HepG2 (cell line): Measurements from ENCODE around the gene LMCD1. TPM values are rescaled to one million over a fixed set of nuclear protein-coding genes. Genes with fewer than 3 reads are reported as not detected.

Experiments used
- ATAC-seq: fragments of 200-7000 bp; cut with Tn5 transposase; 3 replicates; pipeline ENCODE4 v1.9.1; 2020; ENCODE audit warnings: mild to moderate bottlenecking, moderate library complexity
- BruUV-seq: library from RNA; stranded (reverse); fragments of 400-500 nt; replicated peaks from 2 replicates; lab custom pipeline; 2021; lab: Mats Ljungman, UMichigan
- CTCF ChIA-PET: fragments of 300-600 bp; formaldehyde crosslinking; extraction: SDS; loops from one replicate; lab custom pipeline; 2021; ENCODE audit warnings: low total read pairs, inconsistent platforms, low intra/inter-chr PET ratio; lab: Yijun Ruan, JAX
- POLR2A ChIA-PET: fragments of 350-600 bp; sonication (Branson Sonifier 250); formaldehyde crosslinking; loops from one replicate; lab custom pipeline; 2020; ENCODE audit warnings: antibody characterized with exemption, inconsistent platforms; lab: Yijun Ruan, JAX
- DNase-seq: peaks from one replicate; pipeline ENCODE4 v3.0.0-alpha.2; 2015; ENCODE audit warnings: low spot score
- FAIRE-seq: peaks from 3 replicates; lab custom pipeline; 2011; peaks lifted over from hg19 to GRCh38; lab: Jason Lieb, UNC
- H2AFZ ChIP-seq: one replicate; pipeline ENCODE4 v1.6.1; 2011; ENCODE audit warnings: low read length, inconsistent platforms
- H3K27ac ChIP-seq: fragments of 300-600 bp; 3 replicates; pipeline ENCODE4 v1.8.0; 2011; ENCODE audit warnings: mixed run types, mild to moderate bottlenecking, mixed read lengths, low read length, inconsistent platforms; ENCODE audit not compliant: insufficient read depth; ENCODE audit errors: extremely low read length
- H3K27me3 ChIP-seq, 2 experiments: fragments of 200-600 bp in 1 of 2; 2 replicates in 1 of 2; 3 replicates in 1 of 2; pipeline versions ENCODE4 v1.6.0 to v1.8.0; 2011; ENCODE audit warnings: low read length in 2 of 2, mild to moderate bottlenecking in 2 of 2, moderate library complexity in 2 of 2, inconsistent platforms in 1 of 2; ENCODE audit not compliant: insufficient read depth in 2 of 2, control insufficient read depth in 1 of 2
- H3K36me3 ChIP-seq, 2 experiments: fragments of 200-600 bp in 1 of 2; replicated peaks in 1 of 2; 2 replicates in 1 of 2; 3 replicates in 1 of 2; pipeline versions ENCODE4 v1.5.1 to v1.8.0; 2011; ENCODE audit warnings: low read length in 2 of 2, inconsistent platforms in 1 of 2; ENCODE audit not compliant: insufficient read depth in 2 of 2, control insufficient read depth in 1 of 2
- H3K4me1 ChIP-seq: 2 replicates; pipeline ENCODE4 v1.5.1; 2012; ENCODE audit warnings: low read length, inconsistent platforms; ENCODE audit not compliant: insufficient read depth
- H3K4me2 ChIP-seq: 2 replicates; pipeline ENCODE4 v1.6.0; 2011; ENCODE audit warnings: low read depth, low read length, inconsistent platforms
- H3K4me3 ChIP-seq, 3 experiments: fragments of 200-600 bp in 1 of 3; sonication (generic), shearing (Covaris generic) in 1 of 3; replicated peaks in 1 of 3; 2 replicates each; pipeline ENCODE4 v1.5.1; 2011 to 2016; ENCODE audit warnings: low read length in 3 of 3, inconsistent platforms in 2 of 3, low read depth in 2 of 3, mild to moderate bottlenecking in 2 of 3, control low read depth in 1 of 3, mixed read lengths in 1 of 3; ENCODE audit not compliant: insufficient read depth in 1 of 3
- H3K79me2 ChIP-seq: one replicate; pipeline ENCODE4 v1.6.1; 2011; ENCODE audit warnings: low read length, inconsistent platforms; ENCODE audit not compliant: insufficient read depth
- H3K9ac ChIP-seq: 2 replicates; pipeline ENCODE4 v1.6.0; 2011; ENCODE audit warnings: mild to moderate bottlenecking, low read depth, low read length, inconsistent platforms; ENCODE audit not compliant: insufficient read depth
- H3K9me3 ChIP-seq: 2 replicates; pipeline ENCODE4 v1.5.1; 2012; ENCODE audit warnings: mild to moderate bottlenecking, low read length
- H4K20me1 ChIP-seq: 2 replicates; pipeline ENCODE4 v1.6.0; 2011; ENCODE audit warnings: inconsistent platforms, mild to moderate bottlenecking, low read length, moderate library complexity; ENCODE audit not compliant: insufficient read depth
- ARID2 ChIP-seq: sonication (generic); formaldehyde crosslinking; IDR thresholded peaks from 2 replicates; pipeline ENCODE4 v1.8.1; 2022; ENCODE audit warnings: mild to moderate bottlenecking, missing genetic modification reagents, borderline replicate concordance
- ARID5B ChIP-seq: IDR thresholded peaks from 2 replicates; pipeline ENCODE4 v1.4.0; 2020; ENCODE audit warnings: mild to moderate bottlenecking, missing genetic modification reagents
- CEBPG ChIP-seq: IDR thresholded peaks from 2 replicates; pipeline ENCODE4 v1.6.1; 2016
- CREM ChIP-seq, 2 experiments: sonication (generic) in 1 of 2; formaldehyde crosslinking in 1 of 2; IDR thresholded peaks; 2 replicates each; pipeline versions ENCODE4 v1.4.0 to v1.6.1; 2016 to 2020; ENCODE audit warnings: antibody characterized with exemption in 1 of 2, mild to moderate bottlenecking in 1 of 2, missing genetic modification reagents in 1 of 2
- GZF1 ChIP-seq: sonication (generic); formaldehyde crosslinking; IDR thresholded peaks from 2 replicates; pipeline ENCODE4 v1.5.1; 2020; ENCODE audit warnings: mild to moderate bottlenecking, missing genetic modification reagents
- HOXA9 ChIP-seq: sonication (generic); formaldehyde crosslinking; IDR thresholded peaks from 2 replicates; pipeline ENCODE4 v1.8.1; 2022; ENCODE audit warnings: missing genetic modification reagents, mild to moderate bottlenecking, moderate library complexity, borderline replicate concordance
- IKZF5 ChIP-seq: IDR thresholded peaks from 2 replicates; pipeline ENCODE4 v1.6.1; 2018; ENCODE audit warnings: missing genetic modification reagents, mild to moderate bottlenecking, missing compliant biosample characterization
- KDM4B ChIP-seq: sonication (generic); formaldehyde crosslinking; IDR thresholded peaks from 2 replicates; pipeline ENCODE4 v1.4.0; 2020; ENCODE audit warnings: missing genetic modification reagents
- MNT ChIP-seq: fragments of 450-650 bp; IDR thresholded peaks from 2 replicates; pipeline ENCODE4 v1.6.1; 2016
- RXRA ChIP-seq: sonication (generic); formaldehyde crosslinking; IDR thresholded peaks from 2 replicates; pipeline ENCODE4 v1.5.1; 2020; ENCODE audit warnings: missing genetic modification reagents
- SMARCE1 ChIP-seq: fragments of 450-650 bp; IDR thresholded peaks from 2 replicates; pipeline ENCODE4 v1.6.1; 2017; ENCODE audit warnings: borderline replicate concordance
- YEATS2 ChIP-seq: sonication (generic); formaldehyde crosslinking; IDR thresholded peaks from 2 replicates; pipeline ENCODE4 v1.4.0; 2020; ENCODE audit warnings: missing genetic modification reagents, borderline replicate concordance
- ZBTB37 ChIP-seq: sonication (generic); formaldehyde crosslinking; IDR thresholded peaks from 2 replicates; pipeline ENCODE4 v1.4.0; 2020; ENCODE audit warnings: mild to moderate bottlenecking, missing genetic modification reagents
- ZNF24 ChIP-seq: fragments of 450-650 bp; IDR thresholded peaks from 2 replicates; pipeline ENCODE4 v1.6.1; 2017; ENCODE audit warnings: antibody characterized with exemption, mild to moderate bottlenecking
- ZNF577 ChIP-seq: sonication (generic); formaldehyde crosslinking; IDR thresholded peaks from 2 replicates; pipeline ENCODE4 v1.4.0; 2020; ENCODE audit warnings: mild to moderate bottlenecking, low read depth, missing genetic modification reagents, borderline replicate concordance
- ZNF749 ChIP-seq: sonication (generic); formaldehyde crosslinking; IDR thresholded peaks from 2 replicates; pipeline ENCODE4 v1.8.0; 2022; ENCODE audit warnings: mild to moderate bottlenecking, missing genetic modification reagents, moderate library complexity, borderline replicate concordance
- ZNF782 ChIP-seq: sonication (generic); formaldehyde crosslinking; IDR thresholded peaks from 2 replicates; pipeline ENCODE4 v1.4.0; 2020; ENCODE audit warnings: missing genetic modification reagents, mild to moderate bottlenecking, borderline replicate concordance
- WGBS: methylation state at CpG from one replicate; pipeline ENCODE4 v1.1.6; 2017; ENCODE audit warnings: low lambda C conversion rate; 5-methylcytosine and 5-hydroxymethylcytosine counted together
- in situ Hi-C: cut with HindIII; loops from 2 replicates; pipeline ENCODE4 v1.10.0; 2017; ENCODE audit warnings: low pct_unique_long_range_greater_than_20kb; ENCODE audit not compliant: extremely low pct_ligation_motif_present
- intact Hi-C: fragments of 100-400 bp; cut with micrococcal nuclease; formaldehyde crosslinking; loops from one replicate; pipeline ENCODE4 v1.10.0; 2022; ENCODE audit not compliant: unreplicated experiment
- polyA plus RNA-seq, 8 experiments: library from polyadenylated mRNA; depleted of rRNA in 3 of 8; stranded (reverse) in 7 of 8; unstranded in 1 of 8; fragments of >200 nt; fragmentation: Illumina TruSeq in 4 of 8; extraction: Trizol in 4 of 8; gene quantifications; 2 replicates each; pipeline versions ENCODE4 v1.2.1 to v1.2.3, GENCODE V29; 2011 to 2016; ENCODE audit warnings: low read depth in 4 of 8, missing spikeins in 1 of 8, mixed read lengths in 1 of 8; ENCODE audit not compliant: insufficient read depth in 1 of 8
- total RNA-seq, 5 experiments: library from RNA; depleted of rRNA; stranded (reverse); fragments of >200 nt; fragmentation: Illumina TruSeq; extraction: Trizol; gene quantifications; 2 replicates each; pipeline ENCODE4 v1.2.3, GENCODE V29; 2016; ENCODE audit warnings: low read depth in 1 of 5

Gene LMCD1
- total and polyA plus RNA-seq, 2 of the 13 experiments (the other 11 are each of a cell fraction or from before 2014, with no cell fraction given), result 6.2 to 7.1 TPM

- no peak overlapping the region for H3K27ac ChIP-seq
- H2AFZ ChIP-seq, result no peak overlapping the region
- H3K27me3 ChIP-seq, result no peaks in the 10 kb centered on the region
- no peak for FAIRE-seq
- H3K79me2 ChIP-seq, result no peaks in the 10 kb centered on the region
- intact Hi-C loops (no loop called here), in situ Hi-C loops (no loop called here)
- no TSS peak for BruUV-seq
- 95% methylated on average over 11 of the region's 11 CpGs for WGBS
- no peaks in the 10 kb centered on the region for H4K20me1 ChIP-seq
- ChIA-PET CTCF (no interaction called here), POLR2A (no interaction called here)
- 0 out of 5 replicates have a peak, but pooled peaks cover 2 to 5% of the 10 kb centered on the region in 2 experiments for H3K36me3 ChIP-seq
- ATAC-seq, result no peak
- H3K4me1 ChIP-seq, result no peaks in the 10 kb centered on the region
- H3K9me3 ChIP-seq, result no peaks in the 10 kb centered on the region
- no peak overlapping the region for H3K4me3 ChIP-seq
- H3K9ac ChIP-seq, result no peak overlapping the region
- H3K4me2 ChIP-seq, result no peak overlapping the region
- DNase-seq, result no peak
- no peak for TF ChIP-seq RXRA (CRISPR knock-in tag)
- TF ChIP-seq MNT, result no peak
- no peak for TF ChIP-seq GZF1 (CRISPR knock-in tag)
- no peak for TF ChIP-seq SMARCE1
- TF ChIP-seq ZNF577 (CRISPR knock-in tag), result no peak
- no peak for TF ChIP-seq ZNF24
- TF ChIP-seq YEATS2 (CRISPR knock-in tag), result no peak
- TF ChIP-seq CEBPG (CRISPR knock-in tag), result no peak
- TF ChIP-seq ZNF782 (CRISPR knock-in tag), result no peak
- no peak for TF ChIP-seq IKZF5 (CRISPR knock-in tag)
- no peak for TF ChIP-seq KDM4B (CRISPR knock-in tag)
- TF ChIP-seq HOXA9, result no peak
- no peak for TF ChIP-seq ZNF749 (CRISPR knock-in tag)
- TF ChIP-seq ZBTB37 (CRISPR knock-in tag), result no peak
- TF ChIP-seq ARID5B (CRISPR knock-in tag), result no peak
- TF ChIP-seq ARID2 (CRISPR knock-in tag), result no peak
- no peak for TF ChIP-seq CREM (IDR thresholded peaks at IDR 0.05)
- no peak for TF ChIP-seq CREM (CRISPR knock-in tag; IDR thresholded peaks at IDR 0.05)
Observed at GRCh38 chr3:8554696-8555095, 53.1 kb downstream of the LMCD1 start.
